Muscle of arm (tissue), 12 donors: ENCODE measurements around the gene THRAP3. TPM values are rescaled to one million over a fixed set of nuclear protein-coding genes. Genes with fewer than 3 reads are reported as not detected.

Experiments
- DNase-seq: peaks from one replicate; pipeline ENCODE4 v3.0.0-alpha.2; 2013
- polyA plus RNA-seq, 12 donors: library from polyadenylated mRNA; unstranded; fragments of 120-200 nt; gene quantifications; one replicate each; pipeline ENCODE4 v1.2.1, GENCODE V29; 2013; ENCODE audit not compliant: insufficient read length in 12 of 12

The THRAP3 gene
- polyA plus RNA-seq, 12 donors: 96.0 to 157 (median 105) TPM; not detected in 1

DNA sequence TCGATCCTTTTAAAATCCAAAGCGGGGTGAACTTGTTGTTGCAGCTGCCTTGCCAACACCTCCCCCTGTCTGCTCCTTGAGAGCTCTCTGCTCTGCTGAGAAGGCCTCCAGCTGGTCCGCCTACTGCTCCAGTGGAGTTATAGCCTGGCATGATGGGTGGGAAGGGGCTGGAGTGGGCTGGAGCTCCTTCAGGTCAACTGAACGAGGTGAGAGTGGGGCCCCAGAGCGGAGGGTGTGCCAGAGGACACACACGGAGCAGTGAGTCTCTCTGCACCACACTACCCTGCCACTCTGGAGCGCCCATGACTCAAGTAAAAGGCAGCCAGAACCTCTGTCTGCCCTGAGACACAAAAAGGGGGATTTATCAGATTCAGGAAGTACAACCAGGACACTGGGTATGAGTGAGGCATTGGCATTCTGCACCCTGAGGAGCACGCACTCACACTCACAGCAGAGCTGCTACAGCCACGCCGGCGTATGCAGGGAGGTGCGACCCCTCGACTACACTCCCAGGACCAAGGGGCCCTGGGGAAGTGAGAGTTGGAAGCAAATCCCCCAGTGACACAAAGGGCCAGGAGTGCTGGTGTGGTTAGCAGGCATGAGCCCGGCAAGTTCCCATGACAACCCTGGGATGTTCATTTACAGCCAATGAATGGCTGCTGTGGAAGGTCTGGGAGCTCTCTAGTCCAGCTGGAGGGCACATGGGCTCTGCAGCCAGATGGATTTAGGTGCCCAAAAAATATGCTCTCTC lies 127.2 kb downstream of the THRAP3 start:
- DNase-seq: no peak

DNA sequence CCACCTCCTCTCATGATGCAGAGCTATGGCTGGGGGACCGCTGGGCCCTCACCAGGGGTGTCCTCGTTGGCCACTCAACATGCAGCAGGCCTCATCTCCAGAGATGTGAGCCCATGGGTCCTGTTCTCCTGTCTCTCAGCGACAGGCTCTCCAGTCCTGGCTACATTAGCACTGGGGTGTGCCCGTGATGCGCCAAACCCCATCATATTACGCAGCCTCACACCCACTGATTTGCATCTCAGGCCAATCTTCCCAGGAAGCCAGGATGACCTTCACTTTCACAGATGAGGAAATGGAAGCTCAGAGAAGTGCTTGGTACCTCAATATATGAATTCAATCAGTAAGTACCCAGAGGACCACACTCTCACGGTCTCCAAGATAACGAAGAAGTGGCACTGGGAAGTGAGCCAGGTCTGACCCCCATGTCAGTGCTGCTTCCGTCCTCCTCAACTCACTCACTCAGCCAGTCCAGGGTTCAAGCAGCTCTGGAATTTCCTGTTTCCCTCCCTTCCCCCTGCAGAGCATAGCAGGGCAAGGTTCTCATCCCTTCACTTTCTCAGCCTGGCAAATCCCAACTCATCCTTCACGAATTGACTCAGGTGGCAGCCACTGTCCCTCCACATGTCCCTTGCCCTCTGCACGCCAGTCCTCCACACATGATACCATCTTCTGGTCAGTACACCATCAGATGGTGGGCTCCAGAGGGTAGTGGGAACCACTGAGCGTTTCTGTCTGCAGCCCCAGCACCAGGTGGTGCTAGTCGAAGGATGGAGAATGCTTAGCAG lies 128.1 kb downstream of the THRAP3 start:
- DNase-seq: no peak

DNA sequence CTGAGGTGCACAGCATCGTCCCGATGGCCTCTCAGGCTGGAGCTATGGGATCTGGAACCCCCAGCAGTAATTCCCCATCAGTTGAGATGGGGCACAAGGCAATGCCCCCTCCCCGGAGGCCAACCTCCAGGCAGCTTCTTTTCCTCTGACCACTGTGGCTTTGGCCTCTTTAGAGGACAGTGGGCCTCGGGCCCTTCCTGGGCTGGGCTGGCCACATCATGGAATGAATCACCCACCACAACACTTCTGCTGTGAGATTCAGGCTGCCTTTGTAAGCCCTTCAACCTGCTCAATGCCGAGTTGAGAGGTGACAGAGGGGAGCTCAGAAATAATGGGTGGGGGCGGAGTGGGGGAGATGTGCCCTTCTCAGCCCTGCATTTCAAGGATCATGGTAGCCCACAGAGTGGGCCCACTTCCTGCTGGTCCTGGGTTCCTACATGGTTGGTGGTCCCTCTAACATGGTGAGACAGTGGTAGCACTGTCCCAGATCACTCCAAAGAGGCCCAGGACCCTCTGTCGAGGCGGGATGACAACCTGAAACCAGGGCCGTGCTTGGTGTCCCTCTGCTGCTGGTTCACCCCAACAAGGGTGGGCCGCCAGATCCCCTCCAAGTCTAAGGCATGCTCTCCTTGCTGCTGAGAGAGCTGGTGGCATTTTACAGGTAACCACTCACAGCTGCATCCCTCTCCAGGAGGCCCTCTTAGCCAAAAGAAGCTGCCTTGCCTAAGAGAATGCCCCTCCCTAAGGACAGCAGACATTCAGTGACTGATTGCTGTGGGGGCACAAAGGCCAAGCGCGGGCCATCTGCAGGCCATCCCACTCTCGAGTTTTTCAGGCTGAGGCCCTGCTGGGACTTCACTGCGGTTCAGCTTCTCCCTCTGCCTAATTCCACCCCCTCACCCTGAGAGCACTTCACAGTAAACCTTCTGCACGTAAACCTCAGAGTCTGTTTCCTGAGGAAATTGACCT lies 129.0 kb downstream of the THRAP3 start:
- no peak for DNase-seq

DNA sequence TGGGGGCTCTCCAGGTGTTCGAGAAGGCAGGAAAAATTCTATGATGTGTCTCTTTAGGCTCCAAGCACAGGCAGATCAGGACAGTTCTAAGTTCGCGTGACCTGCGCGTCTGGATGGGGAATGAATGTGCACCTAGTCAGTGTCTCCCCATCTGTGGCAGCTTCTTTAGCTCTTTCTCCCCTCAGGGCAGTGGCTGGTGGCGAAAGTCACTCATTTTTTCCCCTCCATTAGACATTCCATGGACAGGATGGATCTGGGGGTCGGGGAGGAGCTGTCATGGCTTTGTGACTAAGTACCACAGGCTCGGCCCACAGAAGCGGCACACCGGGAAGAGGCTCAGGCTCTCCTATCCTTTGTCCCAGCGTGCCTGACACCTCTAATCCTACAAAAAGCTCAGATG lies 130.2 kb downstream of the THRAP3 start:
- DNase-seq: no peak

Other genes with a start within 250 kb of the THRAP3 start
- 1 to 10 TPM in 1 of 12 donors, under 1 TPM in 9, not detected in 2; 0.16 to 1.4 (median 0.40) TPM for gene TEKT2, start 140.3 kb upstream of the THRAP3 start, polyA plus RNA-seq
- gene ADPRS, start 135.6 kb upstream of the THRAP3 start, polyA plus RNA-seq: 10 to 100 TPM in 11 of 12 donors, not detected in 1; 17.2 to 28.5 (median 24.1) TPM
- 10 to 100 TPM in 6 of 12 donors, 1 to 10 TPM in 5, not detected in 1; 6.3 to 19.9 (median 11.1) TPM for gene COL8A2, start 99.2 kb upstream of the THRAP3 start, polyA plus RNA-seq
- 10 to 100 TPM in 11 of 12 donors, not detected in 1; 25.8 to 46.5 (median 38.1) TPM for gene TRAPPC3, start 75.0 kb upstream of the THRAP3 start, polyA plus RNA-seq
- gene MAP7D1, start 68.3 kb upstream of the THRAP3 start, polyA plus RNA-seq: 100 to 1,000 TPM in 11 of 12 donors, not detected in 1; 110 to 204 (median 130) TPM
- gene SH3D21, start 81.9 kb downstream of the THRAP3 start, polyA plus RNA-seq: 10 to 100 TPM in 2 of 12 donors, 1 to 10 TPM in 9, not detected in 1; 2.1 to 16.8 (median 3.0) TPM
- gene EVA1B, start 99.2 kb downstream of the THRAP3 start, polyA plus RNA-seq: 10 to 100 TPM in 11 of 12 donors, not detected in 1; 10.8 to 88.1 (median 23.4) TPM
- 10 to 100 TPM in 11 of 12 donors, not detected in 1; 19.5 to 28.2 (median 22.1) TPM for gene STK40, start 161.5 kb downstream of the THRAP3 start, polyA plus RNA-seq
- 10 to 100 TPM in 11 of 12 donors, not detected in 1; 18.8 to 29.3 (median 20.7) TPM for gene LSM10, start 173.5 kb downstream of the THRAP3 start, polyA plus RNA-seq
- gene OSCP1, start 226.0 kb downstream of the THRAP3 start, polyA plus RNA-seq: 10 to 100 TPM in 1 of 12 donors, 1 to 10 TPM in 10, not detected in 1; 4.1 to 21.7 (median 6.1) TPM
- gene MRPS15, start 239.9 kb downstream of the THRAP3 start, polyA plus RNA-seq: 1,000 to 10,000 TPM in 1 of 12 donors, 10 to 100 TPM in 11; 55.9 to 1,514 (median 59.1) TPM